Esophagus muscularis mucosa (tissue), 4 donors: ENCODE results near the gene SEC16B. TPM values are rescaled to one million over a fixed set of nuclear protein-coding genes. Genes with fewer than 3 reads are reported as not detected.

Experiments
- DNase-seq: peaks from one replicate; pipeline ENCODE4 v3.0.0-alpha.2; 2017; ENCODE audit errors: extremely low spot score
- H3K27ac ChIP-seq, 4 donors: fragments of 200-600 bp; sonication (generic); replicated peaks in 1 of 4; 1 replicate in 3 of 4; 2 replicates in 1 of 4; pipeline ENCODE4 v1.5.1; 2016 to 2019; ENCODE audit warnings: mild to moderate bottlenecking in 1 of 4
- H3K27me3 ChIP-seq, 4 donors: fragments of 200-600 bp; sonication (generic); one replicate each; pipeline versions ENCODE4 v1.5.1 to v1.6.0; 2016 to 2019
- H3K36me3 ChIP-seq, 4 donors: fragments of 200-600 bp; sonication (generic); one replicate each; pipeline ENCODE4 v1.5.1; 2016 to 2019
- H3K4me1 ChIP-seq, 4 donors: fragments of 200-600 bp; sonication (generic); one replicate each; pipeline ENCODE4 v1.5.1; 2016 to 2019
- H3K4me3 ChIP-seq, 4 donors: fragments of 200-600 bp; sonication (generic); 1 replicate in 2 of 4; 2 replicates in 2 of 4; pipeline ENCODE4 v1.5.1; 2016 to 2019; ENCODE audit warnings: mild to moderate bottlenecking in 4 of 4, moderate library complexity in 1 of 4
- H3K9me3 ChIP-seq, 4 donors: fragments of 200-600 bp; sonication (generic); 1 replicate in 3 of 4; 2 replicates in 1 of 4; pipeline ENCODE4 v1.5.1; 2016 to 2019
- CTCF ChIP-seq, 3 experiments: fragments of 200-600 bp in 2 of 3; fragments of 450-650 bp in 1 of 3; sonication (generic) in 2 of 3; IDR thresholded peaks; one replicate each; pipeline ENCODE4 v1.5.1; 2017 to 2019; ENCODE audit warnings: antibody characterized with exemption in 3 of 3, mild to moderate bottlenecking in 2 of 3, moderate library complexity in 1 of 3
- EP300 ChIP-seq: sonication (generic); formaldehyde crosslinking; IDR thresholded peaks from one replicate; pipeline ENCODE4 v1.6.1; 2017; ENCODE audit warnings: antibody characterized with exemption
- POLR2A ChIP-seq: fragments of 450-650 bp; IDR thresholded peaks from one replicate; pipeline ENCODE4 v1.6.1; 2017; ENCODE audit warnings: antibody characterized with exemption, moderate library complexity, mild to moderate bottlenecking, low read depth
- POLR2AphosphoS5 ChIP-seq, 2 donors: sonication (generic); formaldehyde crosslinking; IDR thresholded peaks; one replicate each; pipeline ENCODE4 v1.6.1; 2017; ENCODE audit warnings: antibody characterized with exemption in 2 of 2
- WGBS: methylation state at CpG from one replicate; pipeline ENCODE4 v1.1.5; 2018; 5-methylcytosine and 5-hydroxymethylcytosine counted together
- intact Hi-C: fragments of 100-400 bp; cut with DNase I; formaldehyde crosslinking; loops from one replicate; pipeline ENCODE4 v1.15.1; 2023
- total RNA-seq, 4 donors: library from RNA; depleted of rRNA; stranded (reverse); fragments of >200 nt; gene quantifications; one replicate each; pipeline versions ENCODE4 v1.1.0 to v1.2.1, GENCODE V29; 2016

SEC16B gene
- total RNA-seq, 4 donors from 2014 or later: 0.83 to 2.6 (median 1.8) TPM

GRCh38 chr1:177952249-177952648 is 17.6 kb downstream of the SEC16B start:
- no peaks in the 10 kb centered on the region for H3K9me3 ChIP-seq
- no peak for DNase-seq
- H3K4me3 ChIP-seq: no peak overlapping the region
- H3K27me3 ChIP-seq: no peaks in the 10 kb centered on the region
- intact Hi-C loops: no loop called here
- 89% methylated on average over 7 of the region's 7 CpGs for WGBS
- H3K36me3 ChIP-seq: peaks cover 0 to 41% (median 17%) of the 10 kb centered on the region in 4 donors
- TF ChIP-seq EP300 (no peak), CTCF (IDR thresholded peaks at IDR 0.05) (no peak), POLR2A (no peak)
- H3K4me1 ChIP-seq: peaks cover 0 to 3% (median 0%) of the 10 kb centered on the region in 4 donors
- no peak overlapping the region for H3K27ac ChIP-seq

DNA sequence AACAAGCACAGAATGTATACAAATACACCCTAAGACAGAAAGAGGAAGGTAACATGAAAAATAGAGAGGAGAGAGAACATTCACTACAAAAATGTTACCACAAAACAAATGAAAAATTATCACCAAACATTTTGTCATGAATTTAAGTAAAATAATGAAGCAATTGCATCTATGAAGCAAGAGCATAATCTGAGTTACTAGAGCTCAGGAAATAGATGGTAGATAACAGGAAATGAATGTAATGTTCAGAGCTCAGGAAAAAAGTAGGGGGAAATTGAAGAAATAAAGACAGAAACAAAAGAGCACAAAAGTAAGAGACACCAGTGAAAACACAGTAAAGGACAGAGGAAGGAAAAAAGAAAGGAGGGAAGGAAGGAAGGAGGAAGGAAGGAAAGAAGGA is 19.4 kb downstream of the SEC16B start:
- intact Hi-C loops: no loop called here
- peaks cover 0 to 35% (median 19%) of the 10 kb centered on the region in 4 donors for H3K36me3 ChIP-seq
- no peaks in the 10 kb centered on the region for H3K27me3 ChIP-seq
- no peaks in the 10 kb centered on the region for H3K9me3 ChIP-seq
- no peak overlapping the region for H3K27ac ChIP-seq
- no peak for DNase-seq
- peaks cover 0 to 7% (median 0%) of the 10 kb centered on the region in 4 donors for H3K4me1 ChIP-seq
- no peak overlapping the region for H3K4me3 ChIP-seq
- TF ChIP-seq EP300: no peak
- TF ChIP-seq POLR2A: no peak
- TF ChIP-seq POLR2AphosphoS5 (IDR thresholded peaks at IDR 0.05): no peak

DNA sequence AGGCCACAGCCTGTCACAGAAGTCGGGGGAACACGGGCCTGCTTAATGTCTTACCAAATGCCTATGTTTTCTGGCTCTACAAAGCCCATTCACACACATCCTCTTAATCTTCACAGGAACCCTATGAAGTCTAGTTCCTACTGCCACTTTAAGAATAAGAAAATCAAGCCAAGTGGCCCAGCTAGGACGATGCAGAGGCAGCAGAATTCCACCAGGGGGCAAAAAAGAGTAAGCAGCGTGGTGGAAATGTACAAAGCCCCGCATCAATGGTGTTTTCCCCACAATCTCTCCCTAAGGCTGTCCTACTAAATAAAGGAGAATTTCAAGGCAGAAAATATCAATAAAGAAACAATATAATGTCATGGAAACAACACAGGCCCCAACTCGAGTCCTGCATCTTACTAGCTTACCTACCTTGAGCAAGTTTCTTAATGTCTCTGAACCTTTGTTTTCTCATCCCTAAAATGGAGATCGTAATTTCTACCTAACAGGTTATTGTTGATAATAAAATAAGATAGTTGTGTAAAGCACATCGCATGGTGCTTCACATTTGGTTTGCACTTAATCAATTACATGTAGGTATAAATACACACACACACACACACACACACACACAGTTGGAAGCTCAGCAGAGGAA is 21.4 kb downstream of the SEC16B start:
- peaks cover 0 to 36% (median 20%) of the 10 kb centered on the region in 4 donors for H3K36me3 ChIP-seq
- intact Hi-C loops: loop anchor here (5.0 to 10.0 kb wide), 4 partner anchors 164 to 1051 kb away; no protein-coding TSS in a partner anchor
- H3K4me3 ChIP-seq: no peak overlapping the region
- no peaks in the 10 kb centered on the region for H3K9me3 ChIP-seq
- TF ChIP-seq EP300: no peak
- peak; percentile 88 to 92 (median 91) for TF ChIP-seq CTCF (IDR thresholded peaks at IDR 0.05)
- DNase-seq: no peak
- no peak overlapping the region for H3K27ac ChIP-seq
- WGBS: 19% methylated on average over 8 of the region's 8 CpGs
- peaks cover 0 to 10% (median 0%) of the 10 kb centered on the region in 4 donors for H3K4me1 ChIP-seq
- no peaks in the 10 kb centered on the region for H3K27me3 ChIP-seq

DNA sequence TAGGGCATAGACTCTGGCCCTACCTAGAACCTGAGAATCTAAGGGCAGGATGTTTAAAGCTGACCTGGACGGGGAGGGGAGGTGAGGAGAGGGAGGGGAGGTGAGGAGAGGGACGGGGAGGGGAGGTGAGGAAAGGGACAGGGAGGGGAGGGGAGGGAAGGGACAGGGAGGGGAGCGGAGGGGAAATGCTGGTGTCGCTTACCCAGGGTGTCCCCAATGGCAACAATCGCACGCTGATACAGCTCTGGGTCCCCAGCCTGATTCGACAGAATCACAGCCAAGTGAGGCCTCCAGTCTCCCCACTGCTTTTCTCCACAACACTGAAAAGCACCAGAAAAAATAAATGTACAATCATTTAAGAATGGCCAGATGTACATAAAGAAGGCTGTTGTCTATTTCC is 22.2 kb downstream of the SEC16B start:
- DNase-seq: no peak
- WGBS: 83% methylated on average over 7 of the region's 7 CpGs
- intact Hi-C loops: loop anchor here (5.0 to 10.0 kb wide), 4 partner anchors 163 to 1050 kb away; no protein-coding TSS in a partner anchor
- H3K27me3 ChIP-seq: no peaks in the 10 kb centered on the region
- peaks cover 0 to 36% (median 21%) of the 10 kb centered on the region in 4 donors for H3K36me3 ChIP-seq
- no peak for TF ChIP-seq POLR2AphosphoS5 (IDR thresholded peaks at IDR 0.05)
- no peak for TF ChIP-seq POLR2A
- no peak for TF ChIP-seq CTCF (IDR thresholded peaks at IDR 0.05)
- H3K4me3 ChIP-seq: no peak overlapping the region
- no peak overlapping the region for H3K27ac ChIP-seq
- no peaks in the 10 kb centered on the region for H3K9me3 ChIP-seq
- peaks cover 0 to 10% (median 0%) of the 10 kb centered on the region in 4 donors for H3K4me1 ChIP-seq

DNA sequence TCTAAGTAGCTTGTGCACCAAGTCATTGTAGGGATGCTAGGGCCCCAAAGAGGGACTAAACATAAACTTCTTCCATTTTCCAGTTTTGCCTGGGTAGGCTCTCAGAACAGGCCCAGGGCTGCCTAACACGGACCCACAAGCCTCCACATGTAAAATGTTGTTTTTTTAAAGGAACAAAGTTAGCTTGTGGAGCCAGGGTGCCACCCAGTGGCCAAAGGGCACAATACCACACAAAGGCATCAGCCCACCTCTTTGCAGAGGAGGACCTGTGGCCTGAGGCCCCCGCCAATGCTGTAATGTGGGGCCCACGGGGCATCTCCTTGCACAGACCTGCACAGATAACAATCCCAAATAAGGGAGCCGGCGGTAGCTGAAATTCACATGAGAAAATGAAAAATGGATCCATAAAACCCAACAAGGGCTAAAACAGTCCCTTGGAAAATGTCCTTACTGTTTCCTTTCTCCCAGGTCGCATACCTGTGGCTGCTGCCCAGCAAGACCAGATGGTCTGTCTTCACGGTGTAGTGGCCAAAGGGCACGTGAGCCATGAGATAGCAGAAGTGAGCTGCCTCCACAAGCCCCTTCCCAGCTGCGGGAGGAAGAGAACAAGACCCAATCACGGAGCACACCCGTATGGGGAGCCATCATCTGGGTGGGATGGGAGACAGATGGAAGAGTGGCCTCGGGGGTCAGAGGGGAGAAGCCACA is 23.8 kb downstream of the SEC16B start:
- Histone ChIP-seq H3K27me3 (no peaks in the 10 kb centered on the region), H3K36me3 (peaks cover 5 to 44% (median 29%) of the 10 kb centered on the region in 4 donors), H3K4me1 (peaks cover 0 to 10% (median 0%) of the 10 kb centered on the region in 4 donors), H3K9me3 (no peaks in the 10 kb centered on the region), H3K4me3 (no peak overlapping the region), H3K27ac (no peak overlapping the region)
- TF ChIP-seq POLR2AphosphoS5 (IDR thresholded peaks at IDR 0.05): no peak
- TF ChIP-seq CTCF (IDR thresholded peaks at IDR 0.05): peak; percentile 58 to 85 (median 64)
- no peak for TF ChIP-seq EP300
- no peak for TF ChIP-seq POLR2A
- DNase-seq: no peak
- intact Hi-C loops: loop anchor here (5.0 to 10.0 kb wide), 4 partner anchors 161 to 1049 kb away; no protein-coding TSS in a partner anchor
- 52% methylated on average over 12 of the region's 12 CpGs for WGBS
